Bronchial epithelial cell (primary cell): Measurements from ENCODE around the gene ANO5. TPM values are rescaled to one million over a fixed set of nuclear protein-coding genes. Genes with fewer than 3 reads are reported as not detected.

Source experiments
- DNase-seq: peaks from one replicate; pipeline ENCODE4 v3.0.0-alpha.2; 2010; ENCODE audit warnings: low read depth
- FAIRE-seq: peaks from 2 replicates; lab custom pipeline; 2011; peaks lifted over from hg19 to GRCh38; lab: Jason Lieb, UNC
- H3K27me3 ChIP-seq: 2 replicates; pipeline ENCODE4 v1.5.1; 2011; ENCODE audit warnings: low read length; ENCODE audit not compliant: control insufficient read depth, insufficient read depth
- H3K36me3 ChIP-seq: 2 replicates; pipeline ENCODE4 v1.5.1; 2011; ENCODE audit warnings: low read length; ENCODE audit not compliant: control insufficient read depth, insufficient read depth
- H3K4me3 ChIP-seq: 2 replicates; pipeline ENCODE4 v1.5.1; 2011; ENCODE audit warnings: mild to moderate bottlenecking, low read depth, low read length, control low read depth
- CTCF ChIP-seq: IDR thresholded peaks from 2 replicates; pipeline ENCODE4 v1.5.1; 2011; ENCODE audit warnings: mild to moderate bottlenecking, moderate library complexity, low read length, control low read depth, inconsistent platforms; ENCODE audit not compliant: insufficient read depth, severe bottlenecking
- total RNA-seq: library from RNA; depleted of rRNA; stranded (reverse); fragments of >200 nt; gene quantifications from 2 replicates; pipeline ENCODE4 v1.2.1, GENCODE V29; 2014

The ANO5 gene
- total RNA-seq, 1 donor from 2014 or later, result 0.26 TPM

- no peaks in the 10 kb centered on the region for H3K27me3 ChIP-seq
- no peak for DNase-seq
- H3K4me3 ChIP-seq, result no peak overlapping the region
- TF ChIP-seq CTCF, result no peak
- FAIRE-seq, result no peak
- H3K36me3 ChIP-seq, result no peaks in the 10 kb centered on the region
Measured at GRCh38 chr11:22317656-22318055, 124.8 kb downstream of the ANO5 start.

DNA sequence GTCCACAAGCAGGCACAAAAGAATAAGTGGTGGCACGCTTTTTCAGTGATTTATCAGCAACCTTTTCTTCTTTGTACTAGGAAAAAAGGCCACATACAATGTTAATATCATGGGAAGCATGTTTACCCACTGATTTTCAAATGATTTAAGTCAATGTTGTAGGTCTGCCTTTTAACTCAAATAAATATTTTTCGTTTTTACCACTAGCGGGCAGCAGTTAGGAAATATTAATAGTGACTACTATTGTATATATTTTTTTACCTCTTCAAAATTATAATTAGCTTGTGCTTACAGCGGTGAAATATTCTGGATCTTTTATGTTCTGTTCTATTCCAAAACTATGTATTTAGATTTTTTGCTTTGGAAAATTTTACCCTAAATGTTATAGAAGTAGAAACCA is 138.9 kb downstream of the ANO5 start:
- TF ChIP-seq CTCF, result no peak
- DNase-seq, result peak; percentile 6
- Histone ChIP-seq H3K36me3 (no peaks in the 10 kb centered on the region), H3K4me3 (no peak overlapping the region), H3K27me3 (no peaks in the 10 kb centered on the region)
- no peak for FAIRE-seq

Other genes with a start within 250 kb of the ANO5 start
- not detected in 2 replicates for gene SLC17A6, start 145.3 kb downstream of the ANO5 start, total RNA-seq